ENCODE results near the gene EYS.

Gene EYS

DNA sequence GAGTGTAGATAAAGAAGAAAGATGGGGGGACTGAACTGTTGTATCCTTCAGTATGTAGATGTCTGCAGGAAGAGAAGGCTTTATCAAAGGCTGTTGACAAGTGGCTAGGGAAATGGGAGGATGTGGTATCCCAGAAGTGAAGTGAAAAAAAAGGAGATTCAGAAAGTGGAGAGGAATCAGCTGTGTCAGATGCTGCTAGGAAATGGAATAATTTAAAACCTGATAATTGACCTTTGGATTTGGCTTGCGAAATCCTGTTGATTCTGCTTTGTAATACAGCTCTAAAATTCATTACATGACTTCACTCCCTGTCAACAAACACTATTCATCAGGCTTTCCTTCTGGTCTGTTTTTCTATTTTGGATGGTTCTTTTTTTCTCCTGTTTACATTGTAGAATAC, 2029.7 kb downstream of the EYS start:
- no peak for DNase-seq

DNA sequence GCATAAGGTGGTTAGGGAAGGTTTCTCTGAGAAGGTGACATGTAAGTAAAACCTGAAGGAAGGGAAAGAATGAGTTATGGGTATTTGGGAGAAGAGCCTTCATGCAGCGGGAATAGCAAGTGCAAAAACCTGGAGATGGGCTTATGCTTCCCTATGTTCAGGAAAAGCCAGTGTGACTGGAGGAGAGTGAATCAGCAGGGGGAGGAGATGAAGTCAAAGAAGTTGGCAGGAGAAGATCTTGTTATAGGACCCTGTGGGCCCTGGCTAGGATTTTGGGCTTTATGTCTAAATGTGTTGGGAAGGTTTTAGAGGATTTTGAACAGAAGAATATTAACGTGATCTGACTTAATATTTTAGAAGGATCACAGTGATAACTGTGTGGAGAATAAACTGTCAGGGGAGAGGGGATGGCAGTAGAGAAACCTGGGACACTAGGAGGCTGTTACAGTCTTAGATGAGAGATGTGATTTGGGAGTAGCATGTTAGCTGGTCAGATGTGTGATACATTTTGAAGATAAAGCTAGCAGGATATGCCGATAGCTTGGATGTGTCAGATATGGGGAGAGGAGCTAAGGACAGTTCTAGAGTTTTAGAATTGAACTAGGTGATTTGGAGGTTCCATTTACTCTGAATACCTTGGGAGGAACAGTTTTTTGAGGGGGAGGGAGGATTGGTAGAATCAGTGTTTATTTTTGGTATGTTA, 2030.5 kb downstream of the EYS start:
- DNase-seq = no peak

DNA sequence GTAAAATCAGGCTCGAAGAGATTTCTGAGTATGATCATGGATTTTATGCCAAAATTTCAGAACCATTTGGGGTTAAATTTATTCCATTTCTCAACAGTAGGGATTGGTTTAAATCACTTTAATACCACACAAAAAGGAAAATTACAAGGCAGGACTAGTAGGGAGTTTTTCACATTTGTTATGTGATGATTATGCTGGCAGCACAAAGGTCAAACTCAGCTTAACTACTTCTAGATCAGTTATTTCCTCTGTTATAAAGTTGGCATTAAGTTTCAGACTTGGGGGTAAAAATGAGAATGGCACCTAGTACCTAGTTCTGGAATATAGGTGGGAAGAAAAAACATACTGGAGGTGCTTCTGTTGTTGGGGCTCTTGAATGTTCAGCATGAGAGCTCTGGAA, 2031.9 kb downstream of the EYS start:
- DNase-seq = no peak

GRCh38 chr6:63674635-63675034, 2032.4 kb downstream of the EYS start:
- no peak for DNase-seq

GRCh38 chr6:63673692-63674091, 2033.3 kb downstream of the EYS start:
- DNase-seq = no peak

GRCh38 chr6:63672582-63673129, 2034.4 kb downstream of the EYS start:
- DNase-seq = no peak

DNA sequence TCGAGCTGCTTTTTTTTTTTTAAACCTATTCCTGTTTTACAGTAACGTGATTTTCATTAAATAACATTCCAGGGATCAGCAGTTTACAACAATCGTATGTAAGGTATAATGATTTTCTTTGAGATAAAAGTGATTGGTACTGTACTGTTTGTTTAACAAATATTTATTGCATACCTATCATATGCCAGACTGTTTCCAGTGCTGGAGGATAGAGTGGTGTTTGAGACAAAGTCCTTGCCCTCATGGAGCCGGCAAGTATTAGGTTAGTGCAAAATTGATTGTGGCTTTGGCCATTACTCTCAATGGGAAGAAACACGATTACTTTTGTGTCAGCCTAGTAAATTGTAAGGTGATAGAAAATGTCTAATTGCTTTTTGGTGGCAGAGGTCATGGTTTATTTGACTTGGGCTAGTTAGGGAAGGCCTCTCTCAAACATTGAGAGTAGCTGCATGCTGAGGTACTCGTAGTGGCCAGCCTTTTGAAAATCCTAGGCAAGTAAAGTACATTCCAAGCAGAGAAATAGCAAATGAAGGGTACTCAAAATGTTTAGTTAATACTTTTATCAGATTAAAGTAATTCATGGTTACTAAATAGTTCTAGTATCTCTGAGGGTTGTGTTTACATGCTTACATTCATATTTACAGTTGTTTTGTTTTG, 2035.8 kb downstream of the EYS start:
- DNase-seq = no peak
